ENCODE results near the gene SAXO2.
"Not testable (repeated sequence)": the region's sequence is repeated elsewhere in the genome, so short reads cannot be mapped to it uniquely, and the experiment has no call there.

SAXO2 gene

GRCh38 chr15:82315519-82316246 is 53.1 kb downstream of the SAXO2 start:
- no peaks in the 10 kb centered on the region for H3K27me3 Mint-ChIP-seq
- no peaks in the 10 kb centered on the region for H3K36me3 Mint-ChIP-seq (ENCODE audit: low read depth)
- no peak overlapping the region for H3K27ac Mint-ChIP-seq
- no peak overlapping the region for H3K4me3 Mint-ChIP-seq
- H3K9me3 Mint-ChIP-seq: peaks cover under 1% of the 10 kb centered on the region
- H3K4me1 Mint-ChIP-seq (ENCODE audit: low read depth): no peaks in the 10 kb centered on the region

DNA sequence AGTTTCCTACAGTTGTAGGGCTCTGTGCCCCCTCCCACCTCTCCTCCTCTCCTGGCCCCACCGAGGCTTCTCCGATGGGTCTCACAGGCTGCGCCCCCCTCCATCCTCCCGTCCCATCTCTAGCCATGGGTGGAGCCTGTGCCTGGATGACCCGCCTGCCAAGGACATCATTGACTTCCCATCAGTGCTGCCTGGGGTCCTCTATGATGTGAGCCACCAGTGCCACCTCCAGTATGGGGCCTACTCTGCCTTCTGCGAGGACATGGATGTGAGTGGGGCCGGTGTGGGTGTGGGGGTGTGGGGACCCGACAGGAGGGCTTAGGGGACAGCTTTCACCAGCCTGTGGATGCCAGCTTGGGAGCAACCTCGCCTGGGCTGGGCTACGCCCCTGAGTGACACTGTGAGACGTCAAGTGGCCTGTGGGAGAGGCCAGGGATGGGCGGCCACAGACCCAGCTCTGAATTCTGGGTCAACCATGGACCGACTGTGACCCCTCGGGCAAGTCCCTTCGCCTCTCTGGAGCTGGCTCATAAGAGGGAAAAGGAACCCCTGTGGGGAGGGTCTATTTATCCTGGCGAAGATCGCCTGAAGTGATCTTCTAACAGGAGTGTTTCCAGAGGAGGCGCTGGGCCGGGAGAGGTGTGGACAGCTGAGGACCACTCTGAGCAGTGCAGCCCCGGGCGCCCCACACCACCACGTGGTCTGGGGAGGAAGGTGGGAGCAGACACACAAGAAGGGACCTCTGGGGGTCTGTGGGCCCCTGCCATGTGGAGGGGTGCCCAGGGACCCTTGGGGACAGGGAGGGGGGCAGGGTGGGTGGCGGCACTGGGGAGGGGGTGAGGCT is 53.9 kb downstream of the SAXO2 start:
- H3K36me3 Mint-ChIP-seq (ENCODE audit: low read depth); H3K27ac Mint-ChIP-seq; H3K27me3 Mint-ChIP-seq; H3K4me1 Mint-ChIP-seq (ENCODE audit: low read depth); H3K4me3 Mint-ChIP-seq; H3K9me3 Mint-ChIP-seq: not testable (repeated sequence)

- no peak overlapping the region for H3K4me3 Mint-ChIP-seq
- H3K36me3 Mint-ChIP-seq (ENCODE audit: low read depth): no peaks in the 10 kb centered on the region
- H3K4me1 Mint-ChIP-seq (ENCODE audit: low read depth): no peaks in the 10 kb centered on the region
- H3K27ac Mint-ChIP-seq: no peak overlapping the region
- H3K27me3 Mint-ChIP-seq: no peaks in the 10 kb centered on the region
- no peaks in the 10 kb centered on the region for H3K9me3 Mint-ChIP-seq
Measured at GRCh38 chr15:82317091-82317489, 54.5 kb downstream of the SAXO2 start.

GRCh38 chr15:82317516-82317915 is 54.9 kb downstream of the SAXO2 start:
- not testable (repeated sequence) for H3K4me3 Mint-ChIP-seq; H3K36me3 Mint-ChIP-seq (ENCODE audit: low read depth); H3K9me3 Mint-ChIP-seq; H3K27ac Mint-ChIP-seq; H3K27me3 Mint-ChIP-seq; H3K4me1 Mint-ChIP-seq (ENCODE audit: low read depth)

- not testable (repeated sequence) for H3K9me3 Mint-ChIP-seq; H3K36me3 Mint-ChIP-seq (ENCODE audit: low read depth); H3K4me1 Mint-ChIP-seq (ENCODE audit: low read depth); H3K27ac Mint-ChIP-seq; H3K27me3 Mint-ChIP-seq; H3K4me3 Mint-ChIP-seq
Measured at GRCh38 chr15:82318281-82318680, 55.7 kb downstream of the SAXO2 start.

- not testable (repeated sequence) for H3K9me3 Mint-ChIP-seq; H3K36me3 Mint-ChIP-seq (ENCODE audit: low read depth); H3K4me3 Mint-ChIP-seq; H3K27me3 Mint-ChIP-seq; H3K27ac Mint-ChIP-seq; H3K4me1 Mint-ChIP-seq (ENCODE audit: low read depth)
Measured at GRCh38 chr15:82319522-82320278, 57.1 kb downstream of the SAXO2 start.

DNA sequence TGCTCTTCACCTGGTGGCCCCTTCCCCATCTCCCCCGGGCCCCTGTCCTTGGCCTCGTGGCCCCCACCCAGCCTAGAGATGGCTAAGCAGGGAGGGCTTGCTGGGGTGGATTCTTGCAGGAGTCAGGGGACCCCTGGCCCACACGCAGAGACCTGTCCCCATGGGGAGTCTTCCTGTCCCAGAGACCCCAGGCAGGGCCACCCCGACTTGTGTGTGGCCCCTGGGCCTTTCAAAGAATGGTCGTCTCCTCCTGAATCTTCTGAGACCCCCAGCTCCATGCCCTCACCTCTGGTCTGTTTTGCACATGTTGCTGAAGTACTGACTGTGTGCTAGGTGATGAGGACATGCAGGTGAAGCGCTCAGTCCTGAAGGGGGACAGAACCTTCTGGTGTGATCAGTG is 58.2 kb downstream of the SAXO2 start:
- H3K4me3 Mint-ChIP-seq; H3K9me3 Mint-ChIP-seq; H3K27me3 Mint-ChIP-seq; H3K36me3 Mint-ChIP-seq (ENCODE audit: low read depth); H3K27ac Mint-ChIP-seq; H3K4me1 Mint-ChIP-seq (ENCODE audit: low read depth): not testable (repeated sequence)

GRCh38 chr15:82322488-82322887 is 59.9 kb downstream of the SAXO2 start:
- H3K9me3 Mint-ChIP-seq; H3K36me3 Mint-ChIP-seq (ENCODE audit: low read depth); H3K27ac Mint-ChIP-seq; H3K27me3 Mint-ChIP-seq; H3K4me1 Mint-ChIP-seq (ENCODE audit: low read depth); H3K4me3 Mint-ChIP-seq: not testable (repeated sequence)

DNA sequence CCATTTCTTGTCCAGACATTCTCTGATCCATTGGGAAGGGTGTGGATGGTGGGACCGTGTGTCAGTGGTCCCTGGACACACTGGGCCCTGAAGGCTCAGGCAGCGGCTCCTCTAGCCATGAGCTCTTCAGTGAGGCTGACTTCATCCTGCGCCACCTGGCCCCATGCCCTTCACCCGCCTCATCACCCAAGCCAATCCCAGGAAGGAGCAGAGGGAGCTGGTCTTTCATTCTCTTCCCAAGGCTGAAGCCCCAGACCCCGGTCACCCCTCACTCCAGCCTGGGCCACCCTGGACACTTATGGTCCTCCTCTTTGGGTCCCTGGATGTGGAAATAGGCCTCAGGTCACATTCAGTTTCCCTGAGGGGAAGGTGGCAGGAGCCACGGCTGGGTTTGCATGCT is 62.2 kb downstream of the SAXO2 start:
- H3K27ac Mint-ChIP-seq; H3K9me3 Mint-ChIP-seq; H3K27me3 Mint-ChIP-seq; H3K4me1 Mint-ChIP-seq (ENCODE audit: low read depth); H3K36me3 Mint-ChIP-seq (ENCODE audit: low read depth); H3K4me3 Mint-ChIP-seq: not testable (repeated sequence)

DNA sequence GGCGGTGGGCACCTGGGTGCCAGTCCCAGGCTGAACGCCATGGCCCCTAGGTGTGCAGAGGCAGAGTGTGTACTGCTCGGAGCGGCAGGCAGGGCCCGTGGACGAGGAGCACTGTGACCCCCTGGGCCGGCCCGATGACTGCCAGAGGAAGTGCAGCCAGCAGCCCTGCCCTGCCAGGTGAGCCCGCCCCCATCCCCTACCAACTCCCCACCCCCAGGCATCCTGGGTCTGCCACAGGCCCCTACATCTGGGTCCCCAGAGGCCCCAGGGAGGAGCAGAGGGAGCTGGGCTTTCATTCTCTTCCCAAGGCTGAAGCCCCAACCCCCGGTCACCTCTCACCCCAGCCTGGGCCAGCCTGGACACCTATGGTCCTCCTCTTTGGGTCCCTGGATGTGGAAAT is 63.0 kb downstream of the SAXO2 start:
- H3K9me3 Mint-ChIP-seq; H3K36me3 Mint-ChIP-seq (ENCODE audit: low read depth); H3K4me1 Mint-ChIP-seq (ENCODE audit: low read depth); H3K4me3 Mint-ChIP-seq; H3K27ac Mint-ChIP-seq; H3K27me3 Mint-ChIP-seq: not testable (repeated sequence)

DNA sequence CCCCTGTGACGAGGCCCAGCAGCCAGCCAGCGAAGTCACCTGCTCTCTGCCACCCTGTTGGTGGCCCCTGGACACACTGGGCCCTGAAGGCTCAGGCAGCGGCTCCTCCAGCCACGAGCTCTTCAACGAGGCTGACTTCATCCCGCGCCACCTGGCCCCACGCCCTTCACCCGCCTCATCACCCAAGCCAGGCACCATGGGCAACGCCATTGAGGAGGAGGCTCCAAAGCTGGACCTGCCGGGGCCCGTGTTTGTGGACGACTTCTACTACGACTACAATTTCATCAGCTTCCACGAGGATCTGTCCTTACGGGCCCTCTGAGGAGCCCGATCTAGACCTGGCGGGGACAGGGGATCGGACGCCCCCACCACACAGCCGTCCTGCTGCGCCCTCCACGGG is 64.3 kb downstream of the SAXO2 start:
- H3K9me3 Mint-ChIP-seq; H3K27me3 Mint-ChIP-seq; H3K4me3 Mint-ChIP-seq; H3K36me3 Mint-ChIP-seq (ENCODE audit: low read depth); H3K4me1 Mint-ChIP-seq (ENCODE audit: low read depth); H3K27ac Mint-ChIP-seq: not testable (repeated sequence)

- H3K27ac Mint-ChIP-seq; H3K27me3 Mint-ChIP-seq; H3K4me3 Mint-ChIP-seq; H3K36me3 Mint-ChIP-seq (ENCODE audit: low read depth); H3K4me1 Mint-ChIP-seq (ENCODE audit: low read depth); H3K9me3 Mint-ChIP-seq: not testable (repeated sequence)
Measured at GRCh38 chr15:82327372-82327771, 64.8 kb downstream of the SAXO2 start.

DNA sequence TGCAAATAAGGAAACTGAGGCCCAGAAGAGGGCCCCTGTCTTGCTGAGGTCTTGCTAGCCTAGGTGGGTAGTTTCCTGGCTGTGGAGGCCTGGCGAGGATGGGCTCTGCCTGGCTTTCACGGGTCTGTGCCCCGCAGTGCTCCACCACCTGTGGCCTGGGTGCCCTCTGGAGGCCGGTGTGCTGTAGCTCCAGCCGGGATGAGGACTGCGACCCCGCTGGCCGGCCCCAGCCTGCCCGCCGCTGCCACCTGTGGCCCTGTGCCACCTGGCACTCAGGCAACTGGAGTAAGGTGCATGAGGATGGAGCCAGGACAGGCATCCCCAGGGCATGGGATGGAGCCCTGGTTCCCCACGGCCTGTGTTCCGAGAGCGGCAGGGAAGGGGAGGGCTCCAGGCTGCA is 66.4 kb downstream of the SAXO2 start:
- H3K36me3 Mint-ChIP-seq (ENCODE audit: low read depth); H3K4me3 Mint-ChIP-seq: not testable (repeated sequence)

GRCh38 chr15:82330921-82331320 is 68.3 kb downstream of the SAXO2 start:
- H3K4me3 Mint-ChIP-seq; H3K4me1 Mint-ChIP-seq (ENCODE audit: low read depth); H3K9me3 Mint-ChIP-seq; H3K27me3 Mint-ChIP-seq; H3K27ac Mint-ChIP-seq; H3K36me3 Mint-ChIP-seq (ENCODE audit: low read depth): not testable (repeated sequence)

More for the DNA sequence above, 66.4 kb downstream of the SAXO2 start:
- not testable (repeated sequence) for H3K9me3 Mint-ChIP-seq; H3K27me3 Mint-ChIP-seq; H3K4me1 Mint-ChIP-seq (ENCODE audit: low read depth); H3K27ac Mint-ChIP-seq

- H3K27ac Mint-ChIP-seq: not testable (repeated sequence)
Measured at GRCh38 chr15:82331576-82332304, 69.1 kb downstream of the SAXO2 start.

More at GRCh38 chr15:82331576-82332304, 69.1 kb downstream of the SAXO2 start:
- not testable (repeated sequence) for H3K4me1 Mint-ChIP-seq (ENCODE audit: low read depth); H3K36me3 Mint-ChIP-seq (ENCODE audit: low read depth); H3K4me3 Mint-ChIP-seq; H3K9me3 Mint-ChIP-seq; H3K27me3 Mint-ChIP-seq
